Diencephalon (tissue), 1 donor: Measurements from ENCODE around the gene SSBP4. TPM values are rescaled to one million over a fixed set of nuclear protein-coding genes. Genes with fewer than 3 reads are reported as not detected.

ENCODE experiments used
- small RNA-seq: library from RNA; depleted of rRNA; stranded (forward); fragments of <200 nt; gene quantifications from one replicate; pipeline ENCODE3, GENCODE V24; 2014
- total RNA-seq: library from RNA; depleted of rRNA; stranded (reverse); fragments of >200 nt; gene quantifications from one replicate; pipeline ENCODE4 v1.2.3, GENCODE V29; 2014

SSBP4 gene
- total RNA-seq = 51.9 TPM

GRCh38 chr19:18419195-18419698 is at the start of gene SSBP4:
SSBP4 (plus strand) TSS chr19:18419398; CDS start chr19:18419649, 251 bp downstream.

DNA sequence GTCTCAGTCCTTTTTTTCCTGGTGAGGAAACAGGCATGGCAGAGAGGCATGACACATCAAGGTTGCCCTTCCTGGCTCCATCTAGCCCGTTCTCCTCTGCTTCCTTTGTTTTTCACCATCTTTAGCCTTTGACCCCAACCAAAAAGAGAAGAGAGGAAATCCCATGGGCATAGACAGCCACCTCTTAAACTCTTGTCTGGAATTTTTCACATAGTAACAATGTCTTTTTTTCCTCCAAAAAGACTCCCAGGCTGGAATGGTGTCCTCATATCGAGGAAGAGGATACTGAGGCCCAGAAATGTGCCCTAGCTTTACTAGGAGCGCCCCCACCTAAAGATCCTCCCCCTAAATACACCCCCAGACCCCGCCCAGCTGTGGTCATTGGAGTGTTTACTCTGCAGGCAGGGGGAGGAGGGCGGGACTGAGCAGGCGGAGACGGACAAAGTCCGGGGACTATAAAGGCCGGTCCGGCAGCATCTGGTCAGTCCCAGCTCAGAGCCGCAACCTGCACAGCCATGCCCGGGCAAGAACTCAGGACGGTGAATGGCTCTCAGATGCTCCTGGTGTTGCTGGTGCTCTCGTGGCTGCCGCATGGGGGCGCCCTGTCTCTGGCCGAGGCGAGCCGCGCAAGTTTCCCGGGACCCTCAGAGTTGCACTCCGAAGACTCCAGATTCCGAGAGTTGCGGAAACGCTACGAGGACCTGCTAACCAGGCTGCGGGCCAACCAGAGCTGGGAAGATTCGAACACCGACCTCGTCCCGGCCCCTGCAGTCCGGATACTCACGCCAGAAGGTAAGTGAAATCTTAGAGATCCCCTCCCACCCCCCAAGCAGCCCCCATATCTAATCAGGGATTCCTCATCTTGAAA is 33.3 kb upstream of the SSBP4 start, which contains the start of gene GDF15:
GDF15 (plus strand) TSS at position 484 of the 868 bp plus-strand sequence; CDS start at position 516, 32 bp downstream.

DNA sequence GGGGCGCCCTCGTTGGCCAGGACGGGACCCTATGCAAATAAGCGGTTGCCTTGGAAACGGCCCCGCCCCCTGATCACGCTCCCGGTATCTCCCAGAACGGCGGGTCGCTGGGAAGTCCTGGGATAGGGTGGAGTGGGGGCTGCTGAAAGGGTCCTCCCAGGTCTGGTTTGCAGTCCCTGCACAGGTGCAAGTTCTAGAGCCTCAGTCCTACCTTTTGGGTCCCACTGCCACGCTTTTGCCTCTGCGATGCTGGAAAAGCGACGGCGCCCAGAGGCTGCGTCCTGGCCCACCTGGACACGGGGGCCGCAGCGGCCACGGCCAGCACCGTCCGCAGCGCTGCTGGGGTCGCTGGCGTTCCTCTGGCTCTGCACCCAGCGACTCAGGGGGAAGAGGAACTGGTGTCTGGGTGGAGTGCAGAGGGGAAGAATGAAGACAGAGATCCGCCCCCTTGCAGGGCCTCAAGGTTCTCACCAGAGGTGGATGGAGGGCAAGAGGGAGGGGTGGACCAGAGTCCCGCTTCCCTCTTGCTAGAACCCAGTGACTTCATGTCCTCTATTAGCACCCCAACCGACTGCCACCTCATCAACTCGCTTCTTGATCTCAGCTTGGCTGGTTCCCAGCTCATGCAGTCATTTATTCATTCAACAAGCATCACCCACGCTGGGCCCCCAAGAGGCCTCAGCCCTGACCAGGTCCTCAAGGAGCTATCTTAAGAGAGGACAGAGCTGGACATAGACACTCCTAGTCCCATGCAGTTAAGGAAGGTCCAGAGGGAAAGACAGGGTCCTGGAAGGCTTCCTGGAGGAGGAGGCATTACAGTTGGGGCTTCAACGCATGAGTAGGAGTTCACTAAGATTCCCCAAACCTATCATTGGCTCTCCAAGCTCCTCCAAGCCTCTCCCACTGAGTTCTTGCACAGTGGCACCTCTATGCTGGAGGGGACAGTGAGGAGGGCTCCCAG is 21.7 kb upstream of the SSBP4 start, which contains the start of gene LRRC25:
LRRC25 (minus strand) TSS at position 381 of the 961 bp plus-strand sequence. CDS start 659 bp downstream, outside the sequence.

DNA sequence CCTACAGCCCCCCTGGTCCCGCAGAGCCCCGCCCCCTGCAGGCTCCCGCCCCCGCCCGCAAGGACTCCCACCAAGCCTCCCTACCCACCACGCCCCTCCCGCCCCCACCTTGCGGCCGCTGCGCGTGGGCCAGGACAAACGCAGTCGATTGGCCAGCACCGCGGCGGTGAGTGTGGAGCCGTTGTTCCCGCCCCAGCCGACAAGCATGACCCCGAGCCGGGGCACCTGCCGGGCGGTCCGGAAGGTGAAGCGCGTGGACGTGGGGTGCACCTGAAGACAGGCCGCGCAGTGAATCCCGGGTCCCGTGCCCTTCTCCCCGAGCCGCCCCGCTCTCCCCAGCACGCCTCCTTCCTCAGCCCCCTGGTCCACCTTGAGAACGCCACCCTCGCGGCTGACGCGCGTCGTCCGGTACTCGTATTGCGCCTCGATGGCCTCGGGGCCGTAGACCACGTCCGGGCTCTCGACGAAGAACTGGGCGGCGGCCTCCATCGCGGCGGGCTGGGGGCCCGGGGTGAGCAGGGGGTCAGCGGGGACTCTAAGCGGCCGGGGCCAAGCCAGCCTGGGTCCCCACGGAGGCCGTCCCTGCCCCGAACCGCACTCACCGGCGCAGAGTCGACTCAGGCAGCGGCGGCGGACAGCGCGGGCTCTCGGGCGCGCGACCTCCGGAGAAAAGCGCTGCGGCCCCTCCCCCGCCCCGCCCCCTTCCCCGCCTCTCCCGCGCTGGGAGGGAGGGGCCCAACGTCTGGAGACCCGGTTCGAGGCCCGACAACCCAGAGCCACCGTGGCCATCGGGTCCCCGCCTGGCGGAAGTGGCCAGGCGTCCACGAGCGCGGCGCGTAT is 18.5 kb downstream of the SSBP4 start, which contains the start of gene ISYNA1:
ISYNA1 (minus strand) TSS at position 643 of the 840 bp plus-strand sequence; CDS start at position 489, 154 bp downstream.

Small RNA genes within 50 kb of the gene (small RNA-seq; reads per million reads assigned to genes)
- not detected for gene MIR3189

Other genes starting within 250 kb of the SSBP4 start
- 1.4 TPM for gene IFI30, start 245.6 kb upstream of the SSBP4 start, total RNA-seq
- 5.3 TPM for gene MPV17L2, start 226.2 kb upstream of the SSBP4 start, total RNA-seq
- 72.0 TPM for gene RAB3A, start 215.4 kb upstream of the SSBP4 start, total RNA-seq
- gene PDE4C, start 193.0 kb upstream of the SSBP4 start, total RNA-seq = 3.9 TPM
- 0.92 TPM for gene IQCN, start 144.9 kb upstream of the SSBP4 start, total RNA-seq
- 83.3 TPM for gene JUND, start 137.8 kb upstream of the SSBP4 start, total RNA-seq
- gene LSM4, start 96.3 kb upstream of the SSBP4 start, total RNA-seq = 79.8 TPM
- 16.1 TPM for gene PGPEP1, start 78.8 kb upstream of the SSBP4 start, total RNA-seq
- gene GDF15, start 33.2 kb upstream of the SSBP4 start, total RNA-seq = 0.46 TPM
- gene LRRC25, start 21.8 kb upstream of the SSBP4 start, total RNA-seq = 1.2 TPM
- 75.4 TPM for gene ISYNA1, start 18.7 kb downstream of the SSBP4 start, total RNA-seq
- gene ELL, start 102.7 kb downstream of the SSBP4 start, total RNA-seq = 9.2 TPM
- 171 TPM for gene FKBP8, start 124.2 kb downstream of the SSBP4 start, total RNA-seq
- gene KXD1, start 138.5 kb downstream of the SSBP4 start, total RNA-seq = 25.8 TPM
- gene UBA52, start 152.5 kb downstream of the SSBP4 start, total RNA-seq = 632 TPM
- gene REX1BD, start 169.4 kb downstream of the SSBP4 start, total RNA-seq = 20.8 TPM
- gene CRLF1, start 187.4 kb downstream of the SSBP4 start, total RNA-seq = 3.0 TPM
- 90.2 TPM for gene TMEM59L, start 193.5 kb downstream of the SSBP4 start, total RNA-seq
- 8.3 TPM for gene KLHL26, start 217.6 kb downstream of the SSBP4 start, total RNA-seq